HepG2 (cell line): ENCODE data around the gene WNK2. TPM values are rescaled to one million over a fixed set of nuclear protein-coding genes. Genes with fewer than 3 reads are reported as not detected.
A peak's percentile ranks its signal among the peaks of the same experiment; 100 is the strongest.

Source experiments
- ARNTL ChIP-seq: sonication (generic); formaldehyde crosslinking; IDR thresholded peaks from 2 replicates; pipeline ENCODE4 v1.4.0; 2020; ENCODE audit warnings: mild to moderate bottlenecking, missing genetic modification reagents
- FIP1L1 ChIP-seq: fragments of 200-400 bp; formaldehyde crosslinking; IDR thresholded peaks from 2 replicates; pipeline ENCODE4 v1.6.1; 2018; ENCODE audit warnings: low read depth, mild to moderate bottlenecking, low read length, moderate library complexity, borderline replicate concordance; ENCODE audit not compliant: insufficient read depth
- GFI1 ChIP-seq: sonication (generic); formaldehyde crosslinking; IDR thresholded peaks from 2 replicates; pipeline ENCODE4 v1.5.0; 2020; ENCODE audit warnings: missing genetic modification reagents, mild to moderate bottlenecking, borderline replicate concordance
- GZF1 ChIP-seq: sonication (generic); formaldehyde crosslinking; IDR thresholded peaks from 2 replicates; pipeline ENCODE4 v1.5.1; 2020; ENCODE audit warnings: mild to moderate bottlenecking, missing genetic modification reagents
- KAT8 ChIP-seq: IDR thresholded peaks from 2 replicates; pipeline ENCODE4 v1.6.1; 2016; ENCODE audit warnings: missing genetic modification reagents, missing compliant biosample characterization
- NFATC3 ChIP-seq: sonication (generic); formaldehyde crosslinking; IDR thresholded peaks from 2 replicates; pipeline ENCODE4 v1.5.1; 2020; ENCODE audit warnings: mild to moderate bottlenecking, missing genetic modification reagents
- NFKBIZ ChIP-seq: IDR thresholded peaks from 2 replicates; pipeline ENCODE4 v1.6.1; 2018; ENCODE audit warnings: missing genetic modification reagents, missing compliant biosample characterization
- PLRG1 ChIP-seq: fragments of 450-650 bp; conservative IDR thresholded peaks from 2 replicates; pipeline ENCODE4 v1.6.1; 2016
- PPARG ChIP-seq: conservative IDR thresholded peaks from 2 replicates; pipeline ENCODE4 v1.6.1; 2016; ENCODE audit warnings: missing biosample characterization, missing genetic modification reagents
- PTBP1 ChIP-seq: fragments of 200-400 bp; formaldehyde crosslinking; IDR thresholded peaks from 2 replicates; pipeline ENCODE4 v1.6.1; 2018; ENCODE audit warnings: low read length, low read depth; ENCODE audit not compliant: poor library complexity, severe bottlenecking
- RAD51 ChIP-seq: fragments of 450-650 bp; IDR thresholded peaks from 2 replicates; pipeline ENCODE4 v1.6.1; 2016; ENCODE audit warnings: borderline replicate concordance
- RARG ChIP-seq: sonication (generic); formaldehyde crosslinking; IDR thresholded peaks from 2 replicates; pipeline ENCODE4 v1.4.0; 2020; ENCODE audit warnings: low read depth, mild to moderate bottlenecking, missing genetic modification reagents
- TCF7L2 ChIP-seq: IDR thresholded peaks from 2 replicates; pipeline ENCODE4 v1.6.1; 2011; ENCODE audit warnings: mild to moderate bottlenecking, low read depth, low read length, moderate library complexity
- ZNF205 ChIP-seq: IDR thresholded peaks from 2 replicates; pipeline ENCODE4 v1.6.1; 2018; ENCODE audit warnings: missing biosample characterization, missing genetic modification reagents
- ZNF484 ChIP-seq: sonication (generic); formaldehyde crosslinking; IDR thresholded peaks from 2 replicates; pipeline ENCODE4 v1.5.1; 2020; ENCODE audit warnings: mild to moderate bottlenecking, low read depth, missing genetic modification reagents, borderline replicate concordance
- ZNF552 ChIP-seq: sonication (generic); formaldehyde crosslinking; IDR thresholded peaks from 2 replicates; pipeline ENCODE4 v1.9.0; 2022; ENCODE audit warnings: missing genetic modification reagents, mild to moderate bottlenecking, borderline replicate concordance
- ZNF556 ChIP-seq: sonication (generic); formaldehyde crosslinking; IDR thresholded peaks from 2 replicates; pipeline ENCODE4 v1.4.0; 2020; ENCODE audit warnings: mild to moderate bottlenecking, missing genetic modification reagents, borderline replicate concordance
- ZNF749 ChIP-seq: sonication (generic); formaldehyde crosslinking; IDR thresholded peaks from 2 replicates; pipeline ENCODE4 v1.8.0; 2022; ENCODE audit warnings: mild to moderate bottlenecking, missing genetic modification reagents, moderate library complexity, borderline replicate concordance
- ZSCAN25 ChIP-seq: sonication (generic); formaldehyde crosslinking; IDR thresholded peaks from 2 replicates; pipeline ENCODE4 v1.8.0; 2022; ENCODE audit warnings: mild to moderate bottlenecking, missing genetic modification reagents
- ZSCAN29 ChIP-seq: sonication (generic); formaldehyde crosslinking; conservative IDR thresholded peaks from 2 replicates; pipeline ENCODE4 v1.4.0; 2020; ENCODE audit warnings: mild to moderate bottlenecking, missing genetic modification reagents
- polyA plus RNA-seq, 8 experiments: library from polyadenylated mRNA; depleted of rRNA in 3 of 8; stranded (reverse) in 7 of 8; unstranded in 1 of 8; fragments of >200 nt; fragmentation: Illumina TruSeq in 4 of 8; extraction: Trizol in 4 of 8; gene quantifications; 2 replicates each; pipeline versions ENCODE4 v1.2.1 to v1.2.3, GENCODE V29; 2011 to 2016; ENCODE audit warnings: low read depth in 4 of 8, missing spikeins in 1 of 8, mixed read lengths in 1 of 8; ENCODE audit not compliant: insufficient read depth in 1 of 8
- total RNA-seq, 5 experiments: library from RNA; depleted of rRNA; stranded (reverse); fragments of >200 nt; fragmentation: Illumina TruSeq; extraction: Trizol; gene quantifications; 2 replicates each; pipeline ENCODE4 v1.2.3, GENCODE V29; 2016; ENCODE audit warnings: low read depth in 1 of 5
- TF ChIP-seq, protein P1 (sequence below): sonication (generic); formaldehyde crosslinking; IDR thresholded peaks from 2 replicates; pipeline ENCODE4 v1.5.0; 2020; ENCODE audit warnings: missing genetic modification reagents
- TF ChIP-seq, protein P2 (sequence below): IDR thresholded peaks from 2 replicates; pipeline ENCODE4 v1.6.1; 2016
- TF ChIP-seq, protein P3 (sequence below): sonication (generic); formaldehyde crosslinking; IDR thresholded peaks from 2 replicates; pipeline ENCODE4 v1.4.0; 2020; ENCODE audit warnings: mild to moderate bottlenecking, missing genetic modification reagents
- TF ChIP-seq, protein P4 (sequence below): IDR thresholded peaks from 2 replicates; pipeline ENCODE4 v1.6.1; 2018; ENCODE audit warnings: missing genetic modification reagents, mild to moderate bottlenecking, missing compliant biosample characterization
- TF ChIP-seq, protein P5 (sequence below): sonication (generic); formaldehyde crosslinking; IDR thresholded peaks from 2 replicates; pipeline ENCODE4 v1.4.0; 2020; ENCODE audit warnings: missing genetic modification reagents, mild to moderate bottlenecking, borderline replicate concordance

Gene WNK2
- total and polyA plus RNA-seq, 2 of the 13 experiments (the other 11 are each of a cell fraction or from before 2014, with no cell fraction given), result 10.5 to 12.0 TPM

DNA sequence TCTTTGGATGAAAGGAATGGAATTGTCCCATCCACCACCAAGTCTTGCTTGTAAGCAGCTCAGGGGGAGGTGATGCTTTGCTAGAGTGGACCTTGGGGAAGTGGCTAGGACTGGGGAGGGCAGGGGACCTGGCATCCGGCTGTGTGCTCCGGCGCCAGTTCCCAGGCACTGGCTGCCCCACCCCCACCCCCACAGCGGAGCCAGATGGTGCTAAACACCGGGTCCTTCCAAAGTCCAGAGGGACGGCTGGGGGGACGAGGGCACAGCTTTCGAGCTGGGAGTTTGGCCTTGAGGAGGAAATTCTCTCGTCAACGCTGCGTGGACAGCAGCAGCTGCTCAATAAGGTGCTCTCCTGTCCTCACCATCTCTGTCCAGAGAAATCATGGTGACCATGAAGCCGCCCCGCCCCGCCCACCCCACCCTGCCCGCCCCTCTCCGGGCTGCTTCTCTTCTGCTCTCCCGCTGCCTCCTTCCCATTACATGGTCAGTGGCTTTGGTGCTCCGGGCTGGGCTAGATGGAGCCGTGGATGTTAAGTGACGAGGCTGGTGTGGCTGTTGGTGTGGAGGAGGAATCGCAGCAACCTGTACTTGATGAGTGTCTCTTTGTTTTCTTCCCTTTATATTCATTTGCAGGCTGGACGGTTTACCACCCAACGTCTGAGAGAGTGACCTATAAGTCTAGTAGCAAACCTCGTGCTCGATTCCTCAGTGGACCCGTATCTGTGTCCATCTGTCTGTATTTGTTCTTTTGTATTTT, 115.7 kb downstream of the WNK2 start (continued):
- no peak for TF ChIP-seq NFKBIZ
- TF ChIP-seq, protein P1, sequence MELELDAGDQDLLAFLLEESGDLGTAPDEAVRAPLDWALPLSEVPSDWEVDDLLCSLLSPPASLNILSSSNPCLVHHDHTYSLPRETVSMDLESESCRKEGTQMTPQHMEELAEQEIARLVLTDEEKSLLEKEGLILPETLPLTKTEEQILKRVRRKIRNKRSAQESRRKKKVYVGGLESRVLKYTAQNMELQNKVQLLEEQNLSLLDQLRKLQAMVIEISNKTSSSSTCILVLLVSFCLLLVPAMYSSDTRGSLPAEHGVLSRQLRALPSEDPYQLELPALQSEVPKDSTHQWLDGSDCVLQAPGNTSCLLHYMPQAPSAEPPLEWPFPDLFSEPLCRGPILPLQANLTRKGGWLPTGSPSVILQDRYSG (CRISPR knock-in tag), result no peak
- TF ChIP-seq ZNF749 (CRISPR knock-in tag), result no peak
- TF ChIP-seq RAD51, result no peak
- no peak for TF ChIP-seq PLRG1
- no peak for TF ChIP-seq GZF1 (CRISPR knock-in tag)
- TF ChIP-seq ZNF552 (CRISPR knock-in tag), result no peak
- no peak for TF ChIP-seq NFATC3
- TF ChIP-seq ZSCAN29 (CRISPR knock-in tag), result peak; percentile 14; the same call in 1 of the 2 replicates
- TF ChIP-seq, protein P2, sequence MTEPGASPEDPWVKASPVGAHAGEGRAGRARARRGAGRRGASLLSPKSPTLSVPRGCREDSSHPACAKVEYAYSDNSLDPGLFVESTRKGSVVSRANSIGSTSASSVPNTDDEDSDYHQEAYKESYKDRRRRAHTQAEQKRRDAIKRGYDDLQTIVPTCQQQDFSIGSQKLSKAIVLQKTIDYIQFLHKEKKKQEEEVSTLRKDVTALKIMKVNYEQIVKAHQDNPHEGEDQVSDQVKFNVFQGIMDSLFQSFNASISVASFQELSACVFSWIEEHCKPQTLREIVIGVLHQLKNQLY (CRISPR knock-in tag), result peak; percentile 82; the same call in 1 of the 2 replicates
- TF ChIP-seq, protein P3, sequence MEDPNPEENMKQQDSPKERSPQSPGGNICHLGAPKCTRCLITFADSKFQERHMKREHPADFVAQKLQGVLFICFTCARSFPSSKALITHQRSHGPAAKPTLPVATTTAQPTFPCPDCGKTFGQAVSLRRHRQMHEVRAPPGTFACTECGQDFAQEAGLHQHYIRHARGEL (CRISPR knock-in tag), result no peak
- TF ChIP-seq ZNF556, result peak; percentile 74; the same call in 1 of the 2 replicates
- no peak for TF ChIP-seq PTBP1
- peak; percentile 40; the same call in 1 of the 2 replicates for TF ChIP-seq PPARG (CRISPR knock-in tag)
- TF ChIP-seq, protein P4, sequence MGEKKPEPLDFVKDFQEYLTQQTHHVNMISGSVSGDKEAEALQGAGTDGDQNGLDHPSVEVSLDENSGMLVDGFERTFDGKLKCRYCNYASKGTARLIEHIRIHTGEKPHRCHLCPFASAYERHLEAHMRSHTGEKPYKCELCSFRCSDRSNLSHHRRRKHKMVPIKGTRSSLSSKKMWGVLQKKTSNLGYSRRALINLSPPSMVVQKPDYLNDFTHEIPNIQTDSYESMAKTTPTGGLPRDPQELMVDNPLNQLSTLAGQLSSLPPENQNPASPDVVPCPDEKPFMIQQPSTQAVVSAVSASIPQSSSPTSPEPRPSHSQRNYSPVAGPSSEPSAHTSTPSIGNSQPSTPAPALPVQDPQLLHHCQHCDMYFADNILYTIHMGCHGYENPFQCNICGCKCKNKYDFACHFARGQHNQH (CRISPR knock-in tag), result peak; percentile 48; the same call in 1 of the 2 replicates
- peak; percentile 72; the same call in 1 of the 2 replicates for TF ChIP-seq ZSCAN25 (CRISPR knock-in tag)
- no peak for TF ChIP-seq RARG
- TF ChIP-seq ARNTL (CRISPR knock-in tag), result peak; percentile 54; the same call in 1 of the 2 replicates
- TF ChIP-seq GFI1, result peak; percentile 63; the same call in 1 of the 2 replicates
- 0 out of 2 replicates have a peak, but pooled peaks have one; percentile 63 for TF ChIP-seq ZNF205
- TF ChIP-seq ZNF484 (CRISPR knock-in tag), result no peak
- TF ChIP-seq, protein P5, sequence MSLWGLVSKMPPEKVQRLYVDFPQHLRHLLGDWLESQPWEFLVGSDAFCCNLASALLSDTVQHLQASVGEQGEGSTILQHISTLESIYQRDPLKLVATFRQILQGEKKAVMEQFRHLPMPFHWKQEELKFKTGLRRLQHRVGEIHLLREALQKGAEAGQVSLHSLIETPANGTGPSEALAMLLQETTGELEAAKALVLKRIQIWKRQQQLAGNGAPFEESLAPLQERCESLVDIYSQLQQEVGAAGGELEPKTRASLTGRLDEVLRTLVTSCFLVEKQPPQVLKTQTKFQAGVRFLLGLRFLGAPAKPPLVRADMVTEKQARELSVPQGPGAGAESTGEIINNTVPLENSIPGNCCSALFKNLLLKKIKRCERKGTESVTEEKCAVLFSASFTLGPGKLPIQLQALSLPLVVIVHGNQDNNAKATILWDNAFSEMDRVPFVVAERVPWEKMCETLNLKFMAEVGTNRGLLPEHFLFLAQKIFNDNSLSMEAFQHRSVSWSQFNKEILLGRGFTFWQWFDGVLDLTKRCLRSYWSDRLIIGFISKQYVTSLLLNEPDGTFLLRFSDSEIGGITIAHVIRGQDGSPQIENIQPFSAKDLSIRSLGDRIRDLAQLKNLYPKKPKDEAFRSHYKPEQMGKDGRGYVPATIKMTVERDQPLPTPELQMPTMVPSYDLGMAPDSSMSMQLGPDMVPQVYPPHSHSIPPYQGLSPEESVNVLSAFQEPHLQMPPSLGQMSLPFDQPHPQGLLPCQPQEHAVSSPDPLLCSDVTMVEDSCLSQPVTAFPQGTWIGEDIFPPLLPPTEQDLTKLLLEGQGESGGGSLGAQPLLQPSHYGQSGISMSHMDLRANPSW (CRISPR knock-in tag), result no peak
- TF ChIP-seq KAT8 (CRISPR knock-in tag), result 0 out of 2 replicates have a peak, but pooled peaks have one; percentile 28
- no peak for TF ChIP-seq TCF7L2
- no peak for TF ChIP-seq FIP1L1
